SH-SY5Y (cell line): ENCODE measurements around the gene ZBED6.

Experiments used
- GATA2 ChIP-seq: IDR thresholded peaks from 2 replicates; pipeline ENCODE4 v1.6.1; 2011; ENCODE audit warnings: mild to moderate bottlenecking, low read depth, low read length
- GATA3 ChIP-seq: IDR thresholded peaks from 2 replicates; pipeline ENCODE4 v1.6.1; 2011; ENCODE audit warnings: low read depth, mild to moderate bottlenecking, low read length, moderate library complexity

- TF ChIP-seq GATA2 (no peak), GATA3 (no peak)
Observed at GRCh38 chr1:203772836-203773235, 22.6 kb upstream of the ZBED6 start.
